Fibroblast of skin of back (primary cell): ENCODE measurements around the gene FGF22. TPM values are rescaled to one million over a fixed set of nuclear protein-coding genes. Genes with fewer than 3 reads are reported as not detected.
A peak's percentile ranks its signal among the peaks of the same experiment; 100 is the strongest.
"Not testable (repeated sequence)": the region's sequence is repeated elsewhere in the genome, so short reads cannot be mapped to it uniquely, and the experiment has no call there.

Experiments used
- DNase-seq: peaks from one replicate; pipeline ENCODE4 v3.0.0-alpha.2; 2013
- polyA plus RNA-seq, 2 experiments: library from polyadenylated mRNA; unstranded; fragments of 120-200 nt; gene quantifications; one replicate each; pipeline ENCODE4 v1.2.1, GENCODE V29; 2013; ENCODE audit not compliant: insufficient read length in 2 of 2

Gene FGF22
- 0.40 TPM for polyA plus RNA-seq (2013, experiment 1 of 2; ENCODE audit: insufficient read length)
- not detected for polyA plus RNA-seq (2013, experiment 2 of 2; ENCODE audit: insufficient read length)

- peak; percentile 85 for DNase-seq
Observed at GRCh38 chr19:639253-640160, at the start of gene FGF22. Gene FGF22, plus strand, starts transcription at chr19:639879. Its CDS starts 47 bp downstream, at chr19:639926.

GRCh38 chr19:590396-590745 lies 49.3 kb upstream of the FGF22 start:
- DNase-seq, result peak; percentile 44

- no peak for DNase-seq
Observed at GRCh38 chr19:590750-591098, 49.0 kb upstream of the FGF22 start.

GRCh38 chr19:591099-591958 lies 48.4 kb upstream of the FGF22 start:
- peak; percentile 19 for DNase-seq

- no peak for DNase-seq
Observed at GRCh38 chr19:592101-592500, 47.6 kb upstream of the FGF22 start.

- DNase-seq, result no peak
Observed at GRCh38 chr19:593055-593454, 46.6 kb upstream of the FGF22 start.

GRCh38 chr19:593505-593904 lies 46.2 kb upstream of the FGF22 start:
- DNase-seq, result no peak

- no peak for DNase-seq
Observed at GRCh38 chr19:594265-594870, 45.3 kb upstream of the FGF22 start.

- DNase-seq, result no peak
Observed at GRCh38 chr19:595326-596262, 44.1 kb upstream of the FGF22 start.

GRCh38 chr19:596263-596655 lies 43.4 kb upstream of the FGF22 start:
- no peak for DNase-seq

GRCh38 chr19:597406-598315 lies 42.0 kb upstream of the FGF22 start:
- DNase-seq, result no peak

GRCh38 chr19:601310-601709 lies 38.4 kb upstream of the FGF22 start:
- no peak for DNase-seq

- no peak for DNase-seq
Observed at GRCh38 chr19:601790-602189, 37.9 kb upstream of the FGF22 start.

- DNase-seq, result no peak
Observed at GRCh38 chr19:602391-603301, 37.0 kb upstream of the FGF22 start.

- not testable (repeated sequence) for DNase-seq
Observed at GRCh38 chr19:603302-603639, 36.4 kb upstream of the FGF22 start.

- not testable (repeated sequence) for DNase-seq
Observed at GRCh38 chr19:603779-604178, 35.9 kb upstream of the FGF22 start.

- no peak for DNase-seq
Observed at GRCh38 chr19:604355-604754, 35.3 kb upstream of the FGF22 start.

- not testable (repeated sequence) for DNase-seq
Observed at GRCh38 chr19:605061-605971, 34.4 kb upstream of the FGF22 start.
